Testis (tissue), 2 donors: ENCODE measurements around the gene SNX8.

Experiments
- CTCF ChIP-seq, 3 experiments: fragments of 450-650 bp in 2 of 3; fragments of 200-600 bp in 1 of 3; sonication (generic) in 1 of 3; IDR thresholded peaks; one replicate each; pipeline ENCODE4 v1.5.1; 2016 to 2019; ENCODE audit warnings: antibody characterized with exemption in 3 of 3, mild to moderate bottlenecking in 2 of 3, moderate library complexity in 1 of 3
- POLR2A ChIP-seq: fragments of 450-650 bp; IDR thresholded peaks from one replicate; pipeline ENCODE4 v1.6.1; 2017; ENCODE audit warnings: antibody characterized with exemption, mild to moderate bottlenecking, moderate library complexity

GRCh38 chr7:2279896-2280295 lies 34.3 kb downstream of the SNX8 start:
- TF ChIP-seq CTCF (IDR thresholded peaks at IDR 0.05) (no peak), POLR2A (no peak)
